WTC11 (cell line): Measurements from ENCODE around the gene BRPF1. TPM values are rescaled to one million over a fixed set of nuclear protein-coding genes. Genes with fewer than 3 reads are reported as not detected.
A peak's percentile ranks its signal among the peaks of the same experiment; 100 is the strongest.

Experiments used
- AR ChIP-seq: fragments of 250-450 bp; sonication (Bioruptor Pico); IDR thresholded peaks from 2 replicates; pipeline ENCODE4 v1.9.0; 2021; ENCODE audit warnings: mild to moderate bottlenecking
- CDX4 ChIP-seq: fragments of 250-450 bp; sonication (Bioruptor Pico); IDR thresholded peaks from 2 replicates; pipeline ENCODE4 v1.9.0; 2021; ENCODE audit warnings: moderate library complexity, mild to moderate bottlenecking, inconsistent platforms, borderline replicate concordance
- CREM ChIP-seq: sonication (generic); formaldehyde crosslinking; IDR thresholded peaks from 2 replicates; pipeline ENCODE4 v1.8.1; 2022; ENCODE audit warnings: mild to moderate bottlenecking, missing genetic modification reagents, moderate library complexity
- EMX1 ChIP-seq: fragments of 250-450 bp; sonication (Bioruptor Pico); IDR thresholded peaks from 2 replicates; pipeline ENCODE4 v1.8.0; 2021; ENCODE audit warnings: mild to moderate bottlenecking
- ESRRA ChIP-seq: sonication (generic); formaldehyde crosslinking; IDR thresholded peaks from 2 replicates; pipeline ENCODE4 v1.8.1; 2022; ENCODE audit warnings: mild to moderate bottlenecking, missing genetic modification reagents, borderline replicate concordance
- FOXP4 ChIP-seq: sonication (generic); formaldehyde crosslinking; IDR thresholded peaks from 2 replicates; pipeline ENCODE4 v1.8.0; 2022; ENCODE audit warnings: mild to moderate bottlenecking, missing genetic modification reagents
- IRF2 ChIP-seq: sonication (generic); formaldehyde crosslinking; IDR thresholded peaks from 2 replicates; pipeline ENCODE4 v1.8.0; 2022; ENCODE audit warnings: low read depth, missing genetic modification reagents, borderline replicate concordance
- JUN ChIP-seq: sonication (generic); formaldehyde crosslinking; IDR thresholded peaks from 2 replicates; pipeline ENCODE4 v1.8.0; 2023; ENCODE audit warnings: mild to moderate bottlenecking, missing genetic modification reagents
- KAT7 ChIP-seq: sonication (generic); formaldehyde crosslinking; IDR thresholded peaks from 2 replicates; pipeline ENCODE4 v1.8.1; 2023; ENCODE audit warnings: missing genetic modification reagents, mild to moderate bottlenecking, borderline replicate concordance
- NFYB ChIP-seq: sonication (generic); formaldehyde crosslinking; conservative IDR thresholded peaks from 2 replicates; pipeline ENCODE4 v1.8.0; 2022; ENCODE audit warnings: low read depth, missing genetic modification reagents
- NR1H2 ChIP-seq: sonication (generic); formaldehyde crosslinking; IDR thresholded peaks from 2 replicates; pipeline ENCODE4 v1.9.0; 2021; ENCODE audit warnings: mild to moderate bottlenecking, moderate library complexity, missing genetic modification reagents
- OVOL2 ChIP-seq: fragments of 250-450 bp; sonication (Bioruptor Pico); IDR thresholded peaks from 2 replicates; pipeline ENCODE4 v1.9.0; 2021; ENCODE audit warnings: mild to moderate bottlenecking, borderline replicate concordance
- PREB ChIP-seq: sonication (generic); formaldehyde crosslinking; IDR thresholded peaks from 2 replicates; pipeline ENCODE4 v1.8.1; 2022; ENCODE audit warnings: mild to moderate bottlenecking, missing genetic modification reagents, moderate library complexity, borderline replicate concordance
- RORB ChIP-seq: fragments of 250-450 bp; sonication (Bioruptor Pico); IDR thresholded peaks from 2 replicates; pipeline ENCODE4 v1.9.0; 2021; ENCODE audit warnings: mild to moderate bottlenecking
- SOX15 ChIP-seq: fragments of 250-450 bp; sonication (Bioruptor Pico); IDR thresholded peaks from 2 replicates; pipeline ENCODE4 v1.9.0; 2021; ENCODE audit warnings: mild to moderate bottlenecking
- SP1 ChIP-seq: sonication (generic); formaldehyde crosslinking; conservative IDR thresholded peaks from 2 replicates; pipeline ENCODE4 v1.8.1; 2022; ENCODE audit warnings: missing genetic modification reagents
- TEAD4 ChIP-seq: sonication (generic); formaldehyde crosslinking; IDR thresholded peaks from 2 replicates; pipeline ENCODE4 v1.8.0; 2022; ENCODE audit warnings: mild to moderate bottlenecking, missing genetic modification reagents
- TP53 ChIP-seq: sonication (generic); formaldehyde crosslinking; IDR thresholded peaks from 2 replicates; pipeline ENCODE4 v1.8.1; 2023; ENCODE audit warnings: mild to moderate bottlenecking, missing genetic modification reagents
- ZBTB21 ChIP-seq: sonication (generic); formaldehyde crosslinking; IDR thresholded peaks from 2 replicates; pipeline ENCODE4 v1.8.1; 2023; ENCODE audit warnings: mild to moderate bottlenecking, missing genetic modification reagents, borderline replicate concordance
- ZNF219 ChIP-seq: sonication (generic); formaldehyde crosslinking; IDR thresholded peaks from 2 replicates; pipeline ENCODE4 v1.8.0; 2023; ENCODE audit warnings: missing genetic modification reagents, mild to moderate bottlenecking, borderline replicate concordance
- ZNF396 ChIP-seq: fragments of 250-450 bp; sonication (Bioruptor Pico); IDR thresholded peaks from 2 replicates; pipeline ENCODE4 v1.8.0; 2021; ENCODE audit warnings: mild to moderate bottlenecking, moderate library complexity, borderline replicate concordance
- ZNF671 ChIP-seq: fragments of 250-450 bp; sonication (Bioruptor Pico); IDR thresholded peaks from 2 replicates; pipeline ENCODE4 v1.8.0; 2021; ENCODE audit warnings: mild to moderate bottlenecking
- total RNA-seq: library from RNA; stranded (reverse); gene quantifications from 3 replicates; pipeline ENCODE4 v1.2.3, GENCODE V29; 2021
- TF ChIP-seq, protein P1 (sequence below): sonication (generic); formaldehyde crosslinking; IDR thresholded peaks from 2 replicates; pipeline ENCODE4 v1.8.1; 2023; ENCODE audit warnings: mild to moderate bottlenecking, missing genetic modification reagents, moderate library complexity
- TF ChIP-seq, protein P2 (sequence below): sonication (generic); formaldehyde crosslinking; IDR thresholded peaks from 2 replicates; pipeline ENCODE4 v1.8.1; 2022; ENCODE audit warnings: missing genetic modification reagents, borderline replicate concordance
- TF ChIP-seq, protein P3 (sequence below): fragments of 250-450 bp; sonication (Bioruptor Pico); conservative IDR thresholded peaks from 2 replicates; pipeline ENCODE4 v1.9.0; 2021; ENCODE audit warnings: mild to moderate bottlenecking

The BRPF1 gene
- total RNA-seq, 1 experiment from 2014 or later: 22.8 TPM

- TF ChIP-seq JUN (CRISPR knock-in tag) (peak; percentile 99), CDX4 (no peak), OVOL2 (CRISPR knock-in tag) (no peak), IRF2 (peak; percentile 68; the same call in 1 of the 2 replicates), RORB (CRISPR knock-in tag) (no peak), NFYB (CRISPR knock-in tag) (peak; percentile 48), NR1H2 (CRISPR knock-in tag) (peak; percentile 92), ZNF671 (no peak), SP1 (peak; percentile 68; the same call in 1 of the 2 replicates), KAT7 (CRISPR knock-in tag) (peak; percentile 92; the same call in 1 of the 2 replicates), ZNF219 (CRISPR knock-in tag) (peak; percentile 98), ZBTB21 (CRISPR knock-in tag) (no peak; the same call in 1 of the 2 replicates), CREM (CRISPR knock-in tag) (peak; percentile 88), TEAD4 (CRISPR knock-in tag) (peak; percentile 98), FOXP4 (CRISPR knock-in tag) (peak; percentile 99), SOX15 (no peak), PREB (CRISPR knock-in tag) (peak; percentile 65; the same call in 1 of the 2 replicates), AR (CRISPR knock-in tag) (no peak), ZNF396 (CRISPR knock-in tag) (peak; percentile 57; the same call in 1 of the 2 replicates), TP53 (peak; percentile 70; the same call in 1 of the 2 replicates), EMX1 (CRISPR knock-in tag) (no peak), ESRRA (CRISPR knock-in tag) (peak; percentile 93; the same call in 1 of the 2 replicates)
- TF ChIP-seq, protein P1, sequence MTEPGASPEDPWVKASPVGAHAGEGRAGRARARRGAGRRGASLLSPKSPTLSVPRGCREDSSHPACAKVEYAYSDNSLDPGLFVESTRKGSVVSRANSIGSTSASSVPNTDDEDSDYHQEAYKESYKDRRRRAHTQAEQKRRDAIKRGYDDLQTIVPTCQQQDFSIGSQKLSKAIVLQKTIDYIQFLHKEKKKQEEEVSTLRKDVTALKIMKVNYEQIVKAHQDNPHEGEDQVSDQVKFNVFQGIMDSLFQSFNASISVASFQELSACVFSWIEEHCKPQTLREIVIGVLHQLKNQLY (CRISPR knock-in tag): peak; percentile 29; the same call in 1 of the 2 replicates
- TF ChIP-seq, protein P2, sequence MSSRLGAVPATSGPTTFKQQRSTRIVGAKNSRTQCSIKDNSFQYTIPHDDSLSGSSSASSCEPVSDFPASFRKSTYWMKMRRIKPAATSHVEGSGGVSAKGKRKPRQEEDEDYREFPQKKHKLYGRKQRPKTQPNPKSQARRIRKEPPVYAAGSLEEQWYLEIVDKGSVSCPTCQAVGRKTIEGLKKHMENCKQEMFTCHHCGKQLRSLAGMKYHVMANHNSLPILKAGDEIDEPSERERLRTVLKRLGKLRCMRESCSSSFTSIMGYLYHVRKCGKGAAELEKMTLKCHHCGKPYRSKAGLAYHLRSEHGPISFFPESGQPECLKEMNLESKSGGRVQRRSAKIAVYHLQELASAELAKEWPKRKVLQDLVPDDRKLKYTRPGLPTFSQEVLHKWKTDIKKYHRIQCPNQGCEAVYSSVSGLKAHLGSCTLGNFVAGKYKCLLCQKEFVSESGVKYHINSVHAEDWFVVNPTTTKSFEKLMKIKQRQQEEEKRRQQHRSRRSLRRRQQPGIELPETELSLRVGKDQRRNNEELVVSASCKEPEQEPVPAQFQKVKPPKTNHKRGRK (CRISPR knock-in tag): 0 out of 2 replicates have a peak, but pooled peaks have one; percentile 64
- TF ChIP-seq, protein P3, sequence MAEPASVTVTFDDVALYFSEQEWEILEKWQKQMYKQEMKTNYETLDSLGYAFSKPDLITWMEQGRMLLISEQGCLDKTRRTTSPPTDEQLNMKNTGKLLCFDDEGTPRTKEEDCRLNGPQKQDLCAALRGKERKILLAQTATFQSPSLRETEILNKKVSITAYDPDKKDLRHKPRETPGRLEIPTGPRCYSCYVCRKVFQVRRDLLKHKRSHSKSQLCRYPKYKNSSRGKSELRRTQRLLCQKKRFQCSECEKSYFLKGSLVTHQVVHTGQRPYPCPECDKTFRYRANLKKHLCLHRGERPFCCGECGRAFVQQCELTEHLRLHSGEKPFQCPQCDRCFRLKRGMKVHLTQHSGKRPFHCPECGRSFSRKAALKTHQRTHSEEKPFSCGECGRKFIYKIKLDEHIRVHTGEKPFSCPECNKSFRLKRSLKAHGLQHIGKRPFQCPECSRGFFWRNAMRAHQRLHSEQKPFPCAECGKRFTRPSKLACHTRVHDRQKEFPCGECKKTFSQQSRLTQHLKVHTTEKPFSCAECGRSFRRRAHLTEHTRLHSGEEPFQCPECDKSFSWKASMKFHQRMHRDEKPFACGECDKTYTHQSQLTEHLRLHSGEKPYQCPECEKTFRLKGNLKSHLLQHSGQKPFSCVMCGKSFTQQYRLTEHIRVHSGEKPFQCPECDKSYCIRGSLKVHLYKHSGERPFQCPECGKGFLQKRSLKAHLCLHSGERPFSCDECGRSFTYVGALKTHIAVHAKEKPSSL (CRISPR knock-in tag): no peak
These were observed 26.9 kb upstream of the BRPF1 start (continued) for GRCh38 chr3:9704347-9705322.
